GM18505 (cell line): ENCODE data around the gene GABRA5.
"Not testable (repeated sequence)": the region's sequence is repeated elsewhere in the genome, so short reads cannot be mapped to it uniquely, and the experiment has no call there.

Experiments
- ATAC-seq: cut with Tn5 transposase; IDR thresholded peaks from one replicate; pipeline ENCODE4 v1.9.1; 2021; ENCODE audit not compliant: unreplicated experiment
- POLR2A ChIP-seq: IDR thresholded peaks from 4 replicates; pipeline ENCODE4 v1.6.1; 2011; ENCODE audit warnings: borderline replicate concordance; ENCODE audit not compliant: insufficient read depth, insufficient read length; ENCODE audit errors: extremely low read depth

Gene GABRA5

DNA sequence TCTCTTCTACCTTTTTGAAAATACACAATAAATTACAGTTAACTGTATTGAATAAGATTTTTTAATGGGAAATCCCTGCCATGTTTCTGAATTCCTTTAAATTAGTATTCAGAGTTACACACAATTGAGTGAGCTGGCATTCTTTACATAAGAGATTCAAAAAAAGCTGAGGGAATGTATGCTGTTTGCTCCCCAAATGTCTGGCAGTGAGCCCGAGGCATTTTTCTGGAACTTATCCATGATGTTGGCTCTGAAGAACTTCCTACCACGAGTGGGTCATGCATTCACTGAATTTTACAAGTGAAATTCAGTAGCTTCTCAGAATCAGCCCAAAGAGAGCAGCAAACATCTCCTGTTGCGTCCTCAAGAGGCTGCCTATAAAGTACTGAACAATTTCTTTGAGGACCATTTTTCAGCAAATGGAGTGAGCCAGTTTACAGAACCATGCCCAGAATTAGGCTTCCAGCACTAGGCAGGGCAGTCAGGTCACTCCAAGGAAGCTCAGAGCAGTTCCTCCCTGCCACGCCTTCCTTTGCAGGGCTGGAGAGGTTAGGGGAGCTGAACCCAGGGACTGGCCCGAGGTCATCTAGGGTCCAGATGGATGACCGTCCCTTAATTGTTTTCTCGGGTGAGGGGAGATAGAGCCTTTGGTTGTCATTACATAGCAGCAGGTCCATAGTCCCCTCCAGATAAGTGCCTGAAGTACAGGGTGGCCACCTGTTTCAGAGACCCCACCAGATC is 21.2 kb downstream of the GABRA5 start:
- no peak for ATAC-seq
- TF ChIP-seq POLR2A = no peak

DNA sequence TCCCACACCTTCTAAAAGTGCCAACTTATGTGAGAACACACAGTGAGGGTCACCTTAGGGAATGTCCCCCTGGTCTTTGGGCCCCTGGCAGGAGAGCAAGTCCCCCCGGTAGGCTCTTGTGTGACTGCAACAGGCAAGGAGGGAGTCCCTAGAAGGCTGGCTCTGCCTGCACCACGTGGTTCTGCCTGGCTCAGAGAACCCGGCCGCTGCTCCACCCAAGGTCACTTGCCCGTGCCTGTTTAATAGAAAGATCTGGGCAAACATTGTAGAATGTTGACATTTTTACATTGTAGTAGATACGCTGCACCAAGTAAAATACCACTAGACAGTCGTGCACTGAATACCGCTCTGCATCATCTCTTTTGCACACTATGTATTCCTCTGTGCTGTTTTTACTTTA is 21.9 kb downstream of the GABRA5 start:
- TF ChIP-seq POLR2A = no peak
- ATAC-seq = no peak

DNA sequence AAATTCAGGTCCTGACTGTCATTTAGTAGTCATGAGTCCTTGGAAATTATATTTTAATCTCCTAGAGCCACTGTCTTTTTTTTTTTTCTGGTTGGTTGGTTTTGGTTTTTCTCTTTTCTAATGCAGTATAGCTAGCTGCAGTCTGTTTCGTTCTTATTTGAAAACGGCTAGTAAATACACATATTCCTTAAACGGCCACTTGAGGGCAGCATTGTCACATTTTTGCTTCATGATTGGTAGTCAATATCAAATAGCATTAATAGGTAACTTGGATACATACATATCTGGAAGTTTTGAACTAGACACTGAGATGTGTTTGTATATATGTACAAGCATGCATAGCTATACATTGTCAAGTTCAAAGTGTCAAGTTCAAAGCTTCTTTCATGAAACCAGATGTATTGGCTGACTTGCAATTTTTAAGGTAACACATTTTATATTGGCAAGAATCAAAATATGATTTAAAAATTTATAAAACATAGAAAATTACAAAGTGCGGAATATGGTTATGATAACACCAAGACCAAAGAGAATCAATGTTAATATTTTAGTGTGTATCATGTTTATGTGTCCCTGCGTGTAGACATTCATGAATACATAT is 22.5 kb downstream of the GABRA5 start:
- ATAC-seq = no peak
- TF ChIP-seq POLR2A = no peak

DNA sequence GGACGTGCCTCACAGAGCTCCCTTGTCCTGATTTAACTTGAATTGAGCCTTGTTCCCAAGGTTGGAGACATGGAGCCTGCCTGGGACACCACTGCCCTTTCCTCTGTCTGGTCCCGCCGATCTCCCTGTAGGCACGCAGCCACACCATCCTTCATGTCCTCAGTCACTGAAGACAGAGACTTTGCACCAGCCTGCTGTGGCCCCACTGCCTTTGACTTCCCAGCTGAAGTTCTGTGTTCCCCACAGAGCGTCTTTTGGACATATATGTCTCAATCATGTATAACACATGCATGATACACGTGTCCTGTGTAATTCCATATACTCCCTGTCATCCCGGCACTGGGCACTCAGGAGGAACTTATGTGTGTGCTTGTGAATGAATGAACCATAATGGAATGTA is 23.6 kb downstream of the GABRA5 start:
- no peak for ATAC-seq
- no peak for TF ChIP-seq POLR2A

DNA sequence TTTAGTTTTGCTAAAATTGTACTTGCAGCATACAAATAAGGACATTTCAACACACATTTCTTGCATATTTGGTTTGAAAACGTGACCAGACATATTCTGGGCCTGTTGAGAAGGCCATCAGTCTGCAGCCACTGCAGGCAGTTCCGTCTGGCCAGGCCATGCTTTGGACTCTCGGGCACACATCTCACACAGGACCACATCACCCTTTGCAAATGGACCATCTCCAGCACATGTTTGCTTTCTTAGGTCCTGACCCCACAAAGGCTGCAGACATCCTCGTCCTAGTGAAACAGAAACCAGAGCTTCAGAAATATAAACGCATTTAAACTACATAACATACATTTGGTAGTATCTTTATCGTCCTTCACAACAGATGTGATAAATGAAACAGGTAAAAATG is 24.1 kb downstream of the GABRA5 start:
- ATAC-seq = no peak
- no peak for TF ChIP-seq POLR2A

DNA sequence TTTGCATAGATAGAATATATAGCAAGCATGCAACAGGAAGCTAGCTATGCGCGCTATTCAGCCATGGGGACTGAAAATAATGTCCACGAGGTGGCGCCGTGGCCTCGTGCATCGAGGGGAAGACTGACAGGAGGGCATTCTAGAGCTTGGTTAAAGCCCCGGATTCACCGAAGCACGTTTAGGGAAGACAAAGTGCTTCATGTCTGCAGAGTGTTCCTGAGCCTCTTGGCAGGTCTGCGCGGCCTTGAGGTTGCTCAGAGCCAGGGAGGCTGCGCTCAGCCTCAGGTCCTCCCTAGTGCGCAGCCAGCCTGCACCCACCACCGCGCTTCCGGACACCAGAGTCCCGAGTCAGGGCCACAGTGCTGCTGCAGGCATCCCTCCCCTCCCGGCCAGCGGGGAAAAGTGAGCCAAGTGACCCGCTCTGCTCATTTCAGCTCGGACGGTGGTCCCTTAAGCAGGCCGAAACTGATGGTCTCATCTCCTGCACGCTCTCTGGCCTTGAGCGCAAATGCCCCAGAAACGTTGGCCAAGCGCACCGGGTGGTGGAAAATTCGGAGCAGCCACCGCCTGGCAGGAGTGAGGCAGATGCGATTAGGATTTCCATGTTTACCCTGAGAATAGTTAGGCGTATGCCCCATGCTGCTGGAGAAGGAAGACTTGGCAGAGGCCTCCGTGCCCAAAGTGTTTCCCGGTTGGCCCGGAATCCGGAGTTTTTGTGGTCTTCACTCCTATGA is 24.8 kb downstream of the GABRA5 start:
- TF ChIP-seq POLR2A = no peak
- ATAC-seq = no peak

DNA sequence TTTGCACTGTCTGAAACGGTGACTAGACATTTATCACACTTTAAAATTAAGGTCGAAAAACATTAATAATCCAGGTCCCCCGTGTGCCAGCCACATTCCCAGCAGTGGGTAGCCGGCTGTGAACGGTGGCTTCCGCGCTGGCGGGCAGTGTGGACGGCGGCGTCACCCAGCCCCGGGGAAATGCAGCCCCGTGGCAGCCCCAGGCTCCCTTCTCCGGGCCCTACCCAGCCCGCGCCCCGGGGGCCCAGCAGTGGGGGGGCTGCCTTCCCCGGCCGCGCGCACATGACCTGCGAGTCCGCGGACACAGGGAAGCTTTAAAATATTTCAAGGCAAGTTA is 25.3 kb downstream of the GABRA5 start:
- no peak for ATAC-seq
- no peak for TF ChIP-seq POLR2A

DNA sequence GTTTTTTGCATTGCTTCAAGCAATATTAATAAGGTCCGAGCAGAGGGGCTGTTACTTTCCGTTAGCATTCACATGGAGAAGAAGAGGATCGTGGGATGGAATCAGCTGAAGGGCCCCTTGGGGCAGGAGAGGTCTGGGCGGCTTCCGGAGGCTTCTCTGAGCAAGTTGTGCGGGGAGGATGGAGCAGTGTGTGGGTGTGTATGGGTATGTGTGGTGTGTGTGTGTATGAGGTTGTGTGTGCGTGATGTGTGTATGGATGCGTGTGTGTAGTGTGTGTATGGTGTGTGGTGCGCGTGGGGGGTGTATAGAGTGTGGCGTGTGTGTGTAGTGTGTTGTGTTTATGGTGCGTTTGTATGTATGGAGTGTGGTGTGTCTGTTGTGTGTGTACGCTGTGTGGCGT is 25.8 kb downstream of the GABRA5 start:
- no peak for ATAC-seq
- no peak for TF ChIP-seq POLR2A

DNA sequence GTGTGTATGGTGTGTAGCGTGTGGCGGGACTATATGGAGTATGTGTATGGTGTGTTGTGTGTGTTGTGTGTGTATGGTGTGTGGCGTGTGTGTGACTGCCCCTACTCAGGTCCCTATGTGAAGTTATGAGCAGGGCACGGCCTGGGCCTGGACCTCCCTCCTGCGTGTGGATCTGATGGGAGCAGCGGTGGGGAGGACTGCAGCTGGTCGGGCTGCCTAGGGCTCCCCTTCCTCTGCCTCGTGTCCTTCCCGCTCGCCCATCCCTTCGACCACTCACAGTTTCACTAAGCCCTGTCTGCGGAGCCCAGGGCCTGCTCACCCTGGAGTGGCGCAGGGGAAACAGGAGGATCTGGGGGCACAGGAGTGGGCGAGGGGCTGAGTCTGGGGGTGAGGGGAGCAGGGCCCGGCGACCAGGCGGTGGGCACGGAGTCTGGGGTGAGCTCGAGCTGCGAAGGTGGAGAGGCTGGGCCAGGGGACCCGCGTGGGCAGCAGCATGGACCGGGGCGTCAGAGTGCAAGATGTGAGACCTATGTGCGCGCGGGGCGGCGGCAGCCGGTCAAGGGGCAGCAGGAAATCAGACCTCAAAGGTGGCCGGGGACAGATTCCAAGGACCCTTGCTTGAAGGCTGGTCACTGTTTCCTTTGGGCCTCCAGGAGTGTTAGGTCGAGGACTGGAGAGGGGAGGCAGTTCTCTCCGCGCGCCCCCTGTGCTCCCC is 26.6 kb downstream of the GABRA5 start:
- TF ChIP-seq POLR2A = no peak
- ATAC-seq = no peak

DNA sequence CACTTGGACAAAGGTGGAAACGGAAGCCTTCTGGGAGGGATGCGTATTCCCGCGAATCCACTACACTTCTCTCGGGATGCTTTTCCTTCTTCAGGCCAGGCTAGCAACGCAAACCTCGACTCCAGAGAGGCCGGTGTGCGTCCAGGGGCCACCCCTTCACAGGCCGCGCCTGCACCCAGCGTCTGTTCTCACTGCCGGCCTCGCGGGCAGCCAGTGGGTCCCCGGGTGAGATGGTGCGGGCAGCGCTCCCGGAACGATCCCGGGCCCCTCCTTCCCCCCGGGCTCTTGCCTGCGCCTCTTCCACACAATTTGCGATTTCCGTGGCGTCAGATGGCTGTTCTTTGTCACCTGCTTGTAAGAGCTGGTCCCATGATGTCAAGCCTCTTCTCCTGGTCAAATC is 27.3 kb downstream of the GABRA5 start:
- no peak for ATAC-seq
- no peak for TF ChIP-seq POLR2A

DNA sequence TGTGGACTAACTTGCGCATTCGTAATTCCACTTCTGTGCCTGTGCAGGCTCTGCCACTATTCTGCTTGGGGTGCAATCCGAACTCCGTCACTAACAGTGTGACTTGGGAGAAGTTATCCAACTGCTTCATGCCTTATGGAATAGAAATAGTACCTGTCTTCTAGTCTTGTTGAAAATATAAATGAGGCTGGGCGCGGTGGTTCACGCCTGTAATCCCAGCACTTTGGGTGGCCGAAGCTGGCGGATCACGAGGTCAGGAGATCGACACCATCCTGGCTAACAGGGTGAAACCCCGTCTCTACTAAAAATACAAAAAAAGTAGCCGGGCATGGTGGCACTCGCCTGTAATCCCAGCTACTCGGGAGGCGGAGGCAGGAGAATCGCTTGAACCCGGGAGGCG is 28.5 kb downstream of the GABRA5 start:
- ATAC-seq = not testable (repeated sequence)

DNA sequence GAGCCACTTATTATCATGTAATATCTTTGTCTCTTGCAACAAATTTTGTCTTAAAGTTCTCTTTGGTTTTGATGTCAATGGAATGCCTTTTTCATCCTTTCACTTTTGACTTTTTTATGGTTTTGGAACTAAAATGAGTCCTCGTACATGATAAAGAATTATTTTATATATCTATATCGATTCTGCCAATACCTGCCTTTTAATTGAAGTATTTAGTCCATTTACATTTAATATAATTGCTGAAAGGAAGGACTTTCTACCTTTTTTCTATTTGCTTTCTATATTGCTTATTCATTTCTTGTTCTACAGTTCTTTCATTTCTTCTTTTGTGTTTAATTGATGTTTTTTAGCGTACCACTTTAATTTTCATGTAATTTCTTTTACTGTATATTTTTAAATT is 32.8 kb downstream of the GABRA5 start:
- no peak for ATAC-seq

DNA sequence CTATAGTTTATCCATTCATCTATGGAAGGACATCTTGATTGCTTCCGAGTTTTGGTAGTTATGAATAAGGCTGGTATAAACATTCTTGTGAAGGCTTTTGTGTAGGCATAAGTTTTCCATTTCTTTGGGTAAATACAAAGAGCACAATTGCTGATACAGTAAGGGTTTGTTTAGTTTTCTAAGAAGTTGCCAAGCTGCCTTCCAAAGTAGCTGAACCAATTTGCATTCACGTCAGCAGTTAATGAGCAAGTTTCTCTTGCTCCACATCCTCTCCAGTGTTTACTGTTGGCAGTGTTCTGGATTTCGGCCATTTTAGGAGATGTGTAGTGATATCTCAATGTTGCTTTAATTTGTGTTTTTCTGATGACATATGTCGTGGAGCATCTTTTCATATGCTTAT is 34.2 kb downstream of the GABRA5 start:
- TF ChIP-seq POLR2A = no peak
- ATAC-seq = no peak

More for the DNA sequence above, 32.8 kb downstream of the GABRA5 start:
- no peak for TF ChIP-seq POLR2A
